SK-N-DZ (cell line): ENCODE data around the gene UBA1.

Experiments
- DNase-seq: peaks from one replicate; pipeline ENCODE4 v3.0.0-alpha.2; 2015; ENCODE audit warnings: low spot score

Gene UBA1

GRCh38 chrX:47210661-47211425 lies 17.2 kb downstream of the UBA1 start:
- DNase-seq = no peak

GRCh38 chrX:47212381-47213293 lies 19.0 kb downstream of the UBA1 start:
- DNase-seq = no peak

- no peak for DNase-seq
Measured at GRCh38 chrX:47214435-47215077, 20.9 kb downstream of the UBA1 start.

- no peak for DNase-seq
Measured at GRCh38 chrX:47215291-47215900, 21.8 kb downstream of the UBA1 start.

GRCh38 chrX:47216393-47216925 lies 22.8 kb downstream of the UBA1 start:
- DNase-seq = no peak

GRCh38 chrX:47217121-47217851 lies 23.7 kb downstream of the UBA1 start:
- no peak for DNase-seq

- DNase-seq = peak; percentile 98
Measured at GRCh38 chrX:47217852-47218279, 24.2 kb downstream of the UBA1 start.

- DNase-seq = peak; percentile 85
Measured at GRCh38 chrX:47218280-47218919, 24.8 kb downstream of the UBA1 start, which contains the start of gene CDK16. Gene CDK16, plus strand, starts transcription at chrX:47218681. Its CDS starts 4,877 bp downstream, at chrX:47223558.

- peak; percentile 41 for DNase-seq
Measured at GRCh38 chrX:47218920-47219815, 25.5 kb downstream of the UBA1 start.

- DNase-seq = no peak
Measured at GRCh38 chrX:47221756-47222155, 28.1 kb downstream of the UBA1 start.

GRCh38 chrX:47222751-47223350 lies 29.2 kb downstream of the UBA1 start:
- DNase-seq = no peak

- DNase-seq = no peak
Measured at GRCh38 chrX:47223476-47224250, 30.0 kb downstream of the UBA1 start.

- DNase-seq = no peak
Measured at GRCh38 chrX:47224266-47224895, 30.8 kb downstream of the UBA1 start.

GRCh38 chrX:47224896-47225290 lies 31.3 kb downstream of the UBA1 start:
- no peak for DNase-seq

GRCh38 chrX:47226071-47226470 lies 32.4 kb downstream of the UBA1 start:
- DNase-seq = no peak

GRCh38 chrX:47226531-47227333 lies 33.1 kb downstream of the UBA1 start:
- no peak for DNase-seq

- no peak for DNase-seq
Measured at GRCh38 chrX:47227334-47227583, 33.6 kb downstream of the UBA1 start.
